Tibial nerve (tissue), 3 donors: ENCODE measurements around the gene FHAD1.

ENCODE experiments used
- CTCF ChIP-seq, 5 experiments: fragments of 200-600 bp in 3 of 5; fragments of 450-650 bp in 2 of 5; sonication (generic) in 3 of 5; IDR thresholded peaks; one replicate each; pipeline ENCODE4 v1.5.1; 2016 to 2019; ENCODE audit warnings: antibody characterized with exemption in 5 of 5, mild to moderate bottlenecking in 3 of 5, moderate library complexity in 2 of 5
- POLR2A ChIP-seq, 2 donors: fragments of 450-650 bp; IDR thresholded peaks; one replicate each; pipeline ENCODE4 v1.6.1; 2017; ENCODE audit warnings: antibody characterized with exemption in 2 of 2, mild to moderate bottlenecking in 2 of 2, moderate library complexity in 2 of 2

GRCh38 chr1:15385420-15385819 is 138.4 kb downstream of the FHAD1 start:
- TF ChIP-seq CTCF (IDR thresholded peaks at IDR 0.05), result no peak
- no peak for TF ChIP-seq POLR2A (IDR thresholded peaks at IDR 0.05)
